ELF-1 (cell line): Measurements from ENCODE around the gene DLG5.
"Not testable (repeated sequence)": the region's sequence is repeated elsewhere in the genome, so short reads cannot be mapped to it uniquely, and the experiment has no call there.

ENCODE experiments used
- DNase-seq: peaks from one replicate; pipeline ENCODE4 v3.0.0-alpha.2; 2016; ENCODE audit warnings: low read depth, low spot score

DLG5 gene

GRCh38 chr10:77795426-77796055, 131.0 kb downstream of the DLG5 start:
- no peak for DNase-seq

DNA sequence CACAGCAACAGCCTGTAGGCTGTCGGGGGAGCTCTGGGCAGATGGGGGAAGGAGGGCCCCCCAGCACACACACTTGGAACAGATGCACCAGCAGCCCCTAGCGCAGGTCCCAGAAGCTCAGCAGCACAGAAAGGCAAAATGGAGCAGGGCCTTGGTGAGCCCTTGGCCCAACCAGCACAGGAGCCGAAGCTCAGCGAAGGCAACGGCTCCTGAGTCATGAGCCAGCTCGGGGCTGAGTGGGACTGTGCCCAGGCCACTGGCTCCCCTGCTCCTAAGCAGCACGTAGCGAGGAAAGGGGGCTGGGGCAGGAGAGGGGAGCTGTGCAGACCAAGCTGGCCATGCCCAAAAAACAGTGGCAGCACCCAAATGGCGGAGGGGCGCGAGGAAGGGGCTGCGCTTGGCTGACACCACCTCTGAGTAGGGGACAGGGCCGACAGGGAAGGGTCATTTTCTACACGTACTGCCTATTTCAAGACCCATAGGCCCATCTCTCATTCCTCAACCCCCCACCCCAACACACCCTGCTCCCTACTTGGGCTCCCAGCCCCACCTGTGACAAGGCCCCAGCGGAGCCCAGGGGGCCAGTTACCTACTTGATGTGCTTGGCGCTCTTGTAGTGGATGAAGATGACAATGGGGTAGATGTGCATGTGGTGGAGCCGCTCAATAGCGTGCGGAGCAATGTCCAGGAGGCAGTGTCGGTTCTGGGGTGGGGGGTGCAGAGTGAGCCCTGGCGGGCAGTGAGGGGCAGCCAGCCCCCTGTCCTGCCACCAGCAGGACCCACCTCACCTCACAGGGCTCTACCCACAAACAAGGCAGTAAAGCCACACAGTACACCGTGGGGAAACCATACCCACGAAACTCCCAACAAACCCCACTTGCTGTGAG, 132.1 kb downstream of the DLG5 start:
- no peak for DNase-seq

DNA sequence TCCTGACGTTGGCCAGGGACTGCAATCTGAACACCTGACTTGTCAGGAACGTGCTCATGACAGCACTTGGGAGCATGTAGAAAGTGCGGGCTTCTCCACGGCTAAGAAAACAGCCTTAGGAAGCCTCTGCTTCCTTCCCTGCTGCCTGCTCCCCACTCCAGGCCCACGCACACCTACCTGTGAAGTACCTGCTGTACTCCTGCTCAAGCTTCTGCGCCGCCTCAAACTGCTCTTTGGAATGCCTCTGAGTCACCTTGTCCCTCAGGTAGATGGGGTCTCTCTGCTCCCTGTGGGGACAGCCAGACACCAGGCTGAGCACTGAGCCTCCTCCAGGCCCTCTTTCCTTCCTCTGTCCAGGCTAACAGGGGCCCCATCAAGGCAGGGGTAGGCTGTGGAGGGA, 132.7 kb downstream of the DLG5 start:
- no peak for DNase-seq

DNA sequence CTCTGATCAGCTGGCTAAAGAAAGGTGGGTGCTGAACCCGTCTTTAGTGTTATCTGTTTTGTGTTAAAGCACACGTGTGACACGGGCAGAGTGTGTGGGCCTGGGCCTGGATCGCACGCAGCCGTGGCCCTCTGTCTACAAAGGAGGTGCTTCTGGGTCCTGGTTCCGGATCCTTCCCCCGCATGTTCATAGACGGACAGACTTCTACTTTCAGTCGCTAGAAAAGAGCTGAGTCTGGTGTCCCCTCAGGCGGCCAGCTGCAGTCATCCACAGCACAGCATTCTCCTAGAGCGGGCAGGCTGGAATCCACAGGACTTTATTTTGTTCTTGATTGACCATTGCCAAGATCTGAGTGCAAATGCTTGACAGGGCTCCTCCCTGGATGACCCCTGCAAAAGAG, 134.4 kb downstream of the DLG5 start:
- no peak for DNase-seq

DNA sequence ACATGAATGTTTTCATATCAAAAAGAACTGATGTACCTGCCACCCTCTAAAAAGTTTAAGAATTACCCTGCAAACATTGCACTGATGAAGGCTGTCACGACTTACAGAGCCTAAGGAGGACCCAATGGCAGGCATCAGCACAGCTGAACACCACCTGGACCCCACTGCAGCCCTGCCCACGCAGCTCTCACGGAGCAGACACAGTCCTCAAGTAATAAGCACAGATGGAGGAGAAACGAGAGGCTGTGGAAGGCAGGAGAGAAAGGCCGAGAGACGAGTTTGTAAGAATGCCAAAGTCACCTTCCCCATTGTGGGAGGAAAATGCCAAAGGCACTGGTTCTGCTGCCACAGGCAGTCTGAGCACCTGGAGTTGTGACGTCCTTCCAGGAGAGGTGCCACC, 135.0 kb downstream of the DLG5 start:
- DNase-seq: no peak

DNA sequence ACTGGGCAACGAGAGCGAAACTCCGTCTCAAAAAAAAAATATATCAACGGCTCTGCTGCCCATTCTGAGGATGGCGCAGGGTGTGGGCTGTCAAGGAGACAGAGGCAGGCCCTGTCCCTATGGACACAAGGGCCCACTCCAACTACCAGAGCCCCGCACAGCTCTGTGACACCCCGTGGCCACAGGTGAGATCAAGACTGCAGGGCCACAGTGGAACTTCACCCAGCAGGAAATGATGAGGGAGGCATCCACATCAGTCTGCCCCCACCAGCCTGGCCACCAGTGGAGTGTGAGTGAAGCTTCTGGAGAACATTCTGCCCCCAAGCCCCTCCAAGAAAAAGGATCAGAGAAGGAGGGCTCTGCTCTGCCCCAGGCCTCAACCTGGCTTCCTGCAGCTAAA, 136.7 kb downstream of the DLG5 start:
- no peak for DNase-seq

DNA sequence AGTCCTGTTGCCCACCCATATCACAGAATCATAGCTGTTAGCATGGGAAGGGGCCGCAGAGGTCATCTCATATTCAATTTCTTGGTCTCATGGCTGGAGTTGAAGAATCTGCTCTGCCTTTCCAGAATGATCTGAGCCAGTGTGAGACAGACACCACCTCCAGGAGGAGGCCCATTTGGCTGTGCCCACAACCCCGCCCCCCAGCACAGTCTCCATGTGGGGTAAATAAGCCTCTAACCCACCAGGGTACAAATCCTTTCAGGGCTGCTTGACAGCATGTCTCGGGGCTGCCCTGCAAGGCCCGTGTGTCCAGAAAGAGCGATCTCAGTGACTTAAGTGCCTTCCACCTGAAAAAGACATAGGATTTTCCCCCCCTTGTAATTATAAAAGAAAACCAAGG, 137.5 kb downstream of the DLG5 start:
- DNase-seq: no peak

DNA sequence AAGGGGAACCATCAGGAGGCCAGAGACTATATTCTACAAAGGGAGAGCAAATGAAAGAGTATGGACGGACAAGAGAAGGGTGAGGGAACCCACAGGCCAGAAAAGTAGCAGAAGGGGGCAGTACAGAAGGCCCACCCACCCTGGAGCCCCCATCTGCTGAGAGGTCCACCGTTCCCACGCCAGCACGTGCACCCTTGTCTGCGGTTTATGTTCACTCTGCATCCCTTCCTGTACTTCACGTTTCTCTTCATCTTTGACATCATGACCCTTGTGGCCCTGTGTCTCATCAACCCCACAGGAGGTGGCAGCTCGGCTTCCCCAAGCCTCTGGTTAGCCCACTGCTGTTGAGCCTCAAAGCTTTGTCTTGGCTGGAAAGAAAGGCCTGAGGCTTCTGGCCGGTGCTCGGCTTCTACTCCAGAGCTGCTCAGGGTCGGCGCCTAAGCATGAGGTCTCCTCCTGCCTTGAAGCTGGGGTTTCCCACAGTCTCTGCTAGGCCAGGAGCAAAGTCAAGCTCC, 138.0 kb downstream of the DLG5 start:
- DNase-seq: no peak

- DNase-seq: no peak
Observed at GRCh38 chr10:77787440-77787839, 139.1 kb downstream of the DLG5 start.

DNA sequence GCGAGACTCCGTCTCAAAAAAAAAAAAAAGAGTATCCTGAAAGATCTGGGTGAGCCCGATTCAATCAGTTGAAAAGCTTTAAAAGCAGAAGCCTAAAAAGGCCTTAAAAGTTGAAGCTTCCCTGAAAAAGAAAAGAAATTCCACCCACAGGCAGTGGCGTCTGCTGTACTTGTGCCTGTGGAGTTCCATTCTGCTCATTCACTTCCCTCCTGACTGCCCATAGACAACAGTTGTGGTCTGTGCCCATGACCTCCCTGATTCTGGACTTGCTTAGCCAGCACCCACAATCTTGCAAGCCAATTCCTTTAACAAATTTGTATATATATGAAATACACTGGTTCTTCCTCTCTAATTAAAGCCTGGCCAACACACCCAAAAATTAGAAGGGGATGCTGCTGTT, 141.7 kb downstream of the DLG5 start:
- no peak for DNase-seq

GRCh38 chr10:77782328-77783061, 144.1 kb downstream of the DLG5 start:
- DNase-seq: no peak

GRCh38 chr10:77781451-77782327, 144.9 kb downstream of the DLG5 start:
- DNase-seq: no peak

DNA sequence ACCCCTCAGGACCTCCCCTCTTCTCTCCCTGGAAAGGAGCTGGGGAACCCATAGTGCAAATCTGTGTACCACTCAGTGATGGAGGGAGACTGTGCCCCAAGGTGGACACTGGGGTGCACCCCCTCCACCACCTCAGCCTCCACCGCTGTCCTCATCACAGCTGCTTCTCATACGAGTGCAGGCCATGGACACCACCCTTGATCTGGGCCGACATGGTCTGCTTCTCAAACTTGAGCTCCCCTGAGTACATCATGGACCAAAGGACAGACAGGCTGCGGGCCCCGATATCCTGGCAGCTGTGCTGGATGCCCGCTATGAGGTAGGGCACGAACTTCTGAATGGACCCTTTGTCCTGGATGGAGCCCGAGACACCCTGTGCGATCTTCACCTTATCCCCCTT, 146.4 kb downstream of the DLG5 start:
- DNase-seq: no peak

- DNase-seq: no peak
Observed at GRCh38 chr10:77776487-77776886, 150.1 kb downstream of the DLG5 start.

DNA sequence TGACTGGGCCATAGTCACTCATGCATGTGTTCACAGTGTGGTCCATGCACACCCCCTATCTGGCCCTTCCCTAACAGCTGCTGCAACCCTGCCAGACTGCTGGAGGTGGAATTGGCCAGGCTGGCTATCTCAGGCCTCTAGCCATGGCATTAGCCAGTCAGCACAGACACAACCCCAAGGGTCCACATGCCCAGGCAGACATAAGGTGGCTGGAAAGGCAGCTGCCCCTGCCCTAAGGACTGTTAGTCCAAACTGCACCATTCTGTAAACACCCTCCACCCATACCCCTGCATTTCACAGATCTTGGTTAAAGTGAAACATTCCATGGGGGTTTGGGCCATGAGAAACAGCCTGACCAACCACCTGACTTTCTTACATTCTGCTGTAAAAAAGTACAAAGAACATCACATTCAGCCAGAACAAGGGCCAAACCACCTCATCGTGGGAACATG, 151.6 kb downstream of the DLG5 start:
- no peak for DNase-seq

- DNase-seq: no peak
Observed at GRCh38 chr10:77773631-77774426, 152.7 kb downstream of the DLG5 start.

- DNase-seq: not testable (repeated sequence)
Observed at GRCh38 chr10:77772852-77773600, 153.5 kb downstream of the DLG5 start.

- DNase-seq: no peak
Observed at GRCh38 chr10:77771851-77772250, 154.7 kb downstream of the DLG5 start.

DNA sequence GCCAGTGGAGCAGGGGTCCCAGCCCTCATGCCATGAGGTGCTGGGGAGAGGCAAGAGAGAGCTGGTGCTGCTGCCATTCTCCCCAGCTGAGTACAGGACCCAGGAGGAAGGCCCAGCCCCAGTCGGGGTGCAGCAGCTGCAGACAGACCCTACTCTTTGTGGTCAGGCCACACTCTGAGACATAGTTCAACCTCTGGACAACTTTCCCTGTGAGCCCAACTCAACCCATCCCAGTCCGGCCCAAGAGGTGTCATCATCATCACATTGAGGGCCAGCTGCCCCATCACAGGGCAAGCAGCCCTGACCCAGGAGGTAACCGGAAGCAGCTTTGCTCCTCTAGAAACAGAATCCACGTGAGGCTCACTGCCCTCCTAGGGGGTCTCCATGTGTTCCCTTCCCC, 155.1 kb downstream of the DLG5 start:
- no peak for DNase-seq

GRCh38 chr10:77770868-77771175, 155.7 kb downstream of the DLG5 start:
- DNase-seq: no peak
